Liver (tissue), 9 donors: Measurements from ENCODE around the gene EDA. TPM values are rescaled to one million over a fixed set of nuclear protein-coding genes. Genes with fewer than 3 reads are reported as not detected.

Source experiments
- DNase-seq: peaks from one replicate; pipeline ENCODE4 v3.0.0-alpha.2; 2017; ENCODE audit warnings: low spot score
- H3K27ac ChIP-seq, 2 donors: one replicate each; pipeline ENCODE4 v1.7.0; 2013; ENCODE audit warnings: inconsistent platforms in 2 of 2, low read length in 2 of 2, control low read depth in 1 of 2, low read depth in 1 of 2, mild to moderate bottlenecking in 1 of 2
- H3K27me3 ChIP-seq, 4 donors: one replicate each; pipeline versions ENCODE4 v1.6.1 to v1.7.0; 2013; ENCODE audit warnings: low read length in 3 of 4, inconsistent platforms in 1 of 4, mild to moderate bottlenecking in 1 of 4, moderate library complexity in 1 of 4; ENCODE audit not compliant: control insufficient read depth in 4 of 4, insufficient read depth in 4 of 4
- H3K36me3 ChIP-seq, 4 donors: one replicate each; pipeline versions ENCODE4 v1.6.1 to v1.7.0; 2013; ENCODE audit warnings: low read length in 3 of 4, mild to moderate bottlenecking in 3 of 4, low read depth in 1 of 4, moderate library complexity in 1 of 4; ENCODE audit not compliant: control insufficient read depth in 4 of 4, insufficient read depth in 3 of 4
- H3K4me1 ChIP-seq, 4 donors: one replicate each; pipeline versions ENCODE4 v1.6.1 to v1.7.0; 2013; ENCODE audit warnings: low read length in 3 of 4, mild to moderate bottlenecking in 3 of 4, moderate library complexity in 1 of 4; ENCODE audit not compliant: control insufficient read depth in 4 of 4, insufficient read depth in 4 of 4
- H3K4me3 ChIP-seq, 3 donors: one replicate each; pipeline versions ENCODE4 v1.6.1 to v1.7.0; 2013; ENCODE audit warnings: low read length in 3 of 3, control low read depth in 1 of 3, low read depth in 1 of 3, mild to moderate bottlenecking in 1 of 3
- H3K9ac ChIP-seq, 2 donors: one replicate each; pipeline ENCODE4 v1.7.0; 2013; ENCODE audit warnings: low read length in 2 of 2, mild to moderate bottlenecking in 2 of 2, moderate library complexity in 2 of 2, control low read depth in 1 of 2, low read depth in 1 of 2
- H3K9me3 ChIP-seq, 4 donors: one replicate each; pipeline versions ENCODE4 v1.6.1 to v1.7.0; 2013; ENCODE audit warnings: low read length in 3 of 4; ENCODE audit not compliant: control insufficient read depth in 4 of 4
- FOXA2 ChIP-seq: IDR thresholded peaks from 2 replicates; pipeline ENCODE4 v1.6.1; 2016; ENCODE audit warnings: antibody characterized with exemption
- GABPA ChIP-seq, 2 donors: IDR thresholded peaks in 1 of 2; conservative IDR thresholded peaks in 1 of 2; 2 replicates each; pipeline ENCODE4 v1.6.1; 2016; ENCODE audit warnings: antibody characterized with exemption in 2 of 2, mild to moderate bottlenecking in 1 of 2, moderate library complexity in 1 of 2
- HNF4A ChIP-seq, 2 donors: conservative IDR thresholded peaks; 2 replicates each; pipeline ENCODE4 v1.6.1; 2016; ENCODE audit warnings: antibody characterized with exemption in 2 of 2, mild to moderate bottlenecking in 2 of 2
- HNF4G ChIP-seq: IDR thresholded peaks from 2 replicates; pipeline ENCODE4 v1.6.1; 2016; ENCODE audit warnings: antibody characterized with exemption
- JUND ChIP-seq, 2 donors: IDR thresholded peaks; 2 replicates each; pipeline ENCODE4 v1.6.1; 2016; ENCODE audit warnings: antibody characterized with exemption in 2 of 2
- NR2F2 ChIP-seq: IDR thresholded peaks from 2 replicates; pipeline ENCODE4 v1.6.1; 2016; ENCODE audit warnings: antibody characterized with exemption
- REST ChIP-seq: IDR thresholded peaks from 2 replicates; pipeline ENCODE4 v1.6.1; 2016; ENCODE audit warnings: antibody characterized with exemption, mild to moderate bottlenecking
- RXRA ChIP-seq, 2 donors: IDR thresholded peaks; 2 replicates each; pipeline ENCODE4 v1.6.1; 2017 to 2018; ENCODE audit warnings: antibody characterized with exemption in 2 of 2, mild to moderate bottlenecking in 1 of 2
- YY1 ChIP-seq: IDR thresholded peaks from 2 replicates; pipeline ENCODE4 v1.6.1; 2016; ENCODE audit warnings: antibody characterized with exemption, mild to moderate bottlenecking
- WGBS: extraction: QIAGEN DNeasy Blood & Tissue Kit; methylation state at CpG from one replicate; pipeline ENCODE4 v1.1.7; 2013; 5-methylcytosine and 5-hydroxymethylcytosine counted together
- polyA plus RNA-seq, 2 donors: library from polyadenylated mRNA; stranded (reverse) in 1 of 2; unstranded in 1 of 2; fragments of 200-250 nt in 1 of 2; fragments of >200 nt in 1 of 2; fragmentation: Nextera tagmentation in 1 of 2; extraction: Ambion mirVana in 1 of 2; gene quantifications; one replicate each; pipeline versions ENCODE4 v1.2.1 to v1.2.3, GENCODE V29; 2013 to 2015
- total RNA-seq, 2 donors: library from RNA; depleted of rRNA; stranded (reverse); fragments of >200 nt; gene quantifications; one replicate each; pipeline ENCODE4 v1.2.3, GENCODE V29; 2014
- TF ChIP-seq, protein P1 (sequence below): IDR thresholded peaks from 2 replicates; pipeline ENCODE4 v1.6.1; 2016; ENCODE audit warnings: antibody characterized with exemption
- TF ChIP-seq, protein P2 (sequence below): fragments of 150-350 bp; IDR thresholded peaks from 2 replicates; pipeline ENCODE4 v1.5.1; 2017; ENCODE audit warnings: improper control_type of control experiment, low read depth, low read length; ENCODE audit not compliant: missing input control
- donor health status: healthy.
- donor health status: healthy.
- donor health status: healthy.
- donor health status: healthy.
- donor health status: healthy.

Gene EDA
- total and polyA plus RNA-seq, 4 donors, result 0.39 to 2.6 (median 1.5) TPM

- Histone ChIP-seq H3K36me3 (no peaks in the 10 kb centered on the region), H3K27ac (no peak overlapping the region), H3K4me3 (no peak overlapping the region), H3K4me1 (no peaks in the 10 kb centered on the region), H3K9me3 (no peaks in the 10 kb centered on the region), H3K27me3 (no peaks in the 10 kb centered on the region), H3K9ac (no peak overlapping the region)
- DNase-seq, result no peak
- no peak for TF ChIP-seq GABPA (IDR thresholded peaks at IDR 0.05 in 1 of 2, conservative IDR thresholded peaks at IDR 0.05 in 1 of 2)
- no peak for TF ChIP-seq RXRA (IDR thresholded peaks at IDR 0.05)
- no peak for TF ChIP-seq NR2F2
- TF ChIP-seq HNF4G, result no peak
- TF ChIP-seq, protein P1, sequence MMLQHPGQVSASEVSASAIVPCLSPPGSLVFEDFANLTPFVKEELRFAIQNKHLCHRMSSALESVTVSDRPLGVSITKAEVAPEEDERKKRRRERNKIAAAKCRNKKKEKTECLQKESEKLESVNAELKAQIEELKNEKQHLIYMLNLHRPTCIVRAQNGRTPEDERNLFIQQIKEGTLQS, result no peak
- TF ChIP-seq, protein P2, sequence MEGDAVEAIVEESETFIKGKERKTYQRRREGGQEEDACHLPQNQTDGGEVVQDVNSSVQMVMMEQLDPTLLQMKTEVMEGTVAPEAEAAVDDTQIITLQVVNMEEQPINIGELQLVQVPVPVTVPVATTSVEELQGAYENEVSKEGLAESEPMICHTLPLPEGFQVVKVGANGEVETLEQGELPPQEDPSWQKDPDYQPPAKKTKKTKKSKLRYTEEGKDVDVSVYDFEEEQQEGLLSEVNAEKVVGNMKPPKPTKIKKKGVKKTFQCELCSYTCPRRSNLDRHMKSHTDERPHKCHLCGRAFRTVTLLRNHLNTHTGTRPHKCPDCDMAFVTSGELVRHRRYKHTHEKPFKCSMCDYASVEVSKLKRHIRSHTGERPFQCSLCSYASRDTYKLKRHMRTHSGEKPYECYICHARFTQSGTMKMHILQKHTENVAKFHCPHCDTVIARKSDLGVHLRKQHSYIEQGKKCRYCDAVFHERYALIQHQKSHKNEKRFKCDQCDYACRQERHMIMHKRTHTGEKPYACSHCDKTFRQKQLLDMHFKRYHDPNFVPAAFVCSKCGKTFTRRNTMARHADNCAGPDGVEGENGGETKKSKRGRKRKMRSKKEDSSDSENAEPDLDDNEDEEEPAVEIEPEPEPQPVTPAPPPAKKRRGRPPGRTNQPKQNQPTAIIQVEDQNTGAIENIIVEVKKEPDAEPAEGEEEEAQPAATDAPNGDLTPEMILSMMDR, result no peak
- TF ChIP-seq REST, result no peak
- no peak for TF ChIP-seq YY1
Observed at GRCh38 chrX:70009049-70009448, 393.1 kb downstream of the EDA start.

GRCh38 chrX:70009970-70010369, 394.1 kb downstream of the EDA start:
- Histone ChIP-seq H3K27me3 (peaks cover 0 to 2% (median 0%) of the 10 kb centered on the region in 4 donors), H3K9ac (no peak overlapping the region), H3K9me3 (no peaks in the 10 kb centered on the region), H3K36me3 (no peaks in the 10 kb centered on the region), H3K27ac (no peak overlapping the region), H3K4me3 (no peak overlapping the region), H3K4me1 (no peaks in the 10 kb centered on the region)
- WGBS, result 86% methylated on average over 2 of the region's 2 CpGs
- TF ChIP-seq FOXA2 (no peak), HNF4A (conservative IDR thresholded peaks at IDR 0.05) (no peak)
- no peak for DNase-seq

DNA sequence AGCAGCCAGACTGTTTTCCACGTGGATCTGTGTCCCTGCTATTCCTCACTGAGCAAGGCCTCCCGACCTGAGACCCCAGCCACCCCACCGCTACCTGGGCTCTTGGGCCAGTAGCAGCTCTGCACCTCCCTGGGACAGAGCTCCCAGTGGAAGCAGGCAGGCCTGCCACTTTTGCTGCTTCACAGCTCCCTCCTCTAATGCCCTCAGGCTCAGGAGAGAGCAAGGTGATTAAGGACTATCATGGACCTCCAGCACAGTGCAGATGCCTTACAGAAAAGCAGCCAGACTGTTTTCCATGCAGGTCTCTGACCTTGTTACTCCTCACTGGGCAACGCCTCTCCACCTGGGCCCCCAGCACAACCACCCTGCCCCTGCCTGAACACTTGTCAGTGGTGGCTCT, 396.8 kb downstream of the EDA start:
- WGBS, result 80% methylated on average over 4 of the region's 4 CpGs
- H3K4me1 ChIP-seq, result no peaks in the 10 kb centered on the region

More for the DNA sequence above, 396.8 kb downstream of the EDA start:
- no peak for DNase-seq
- H3K27me3 ChIP-seq, result peaks cover 0 to 2% (median 0%) of the 10 kb centered on the region in 4 donors
- no peaks in the 10 kb centered on the region for H3K36me3 ChIP-seq
- H3K9me3 ChIP-seq, result no peaks in the 10 kb centered on the region
- no peak for TF ChIP-seq JUND (IDR thresholded peaks at IDR 0.05)
- no peak overlapping the region for H3K27ac ChIP-seq
- H3K9ac ChIP-seq, result no peak overlapping the region
- H3K4me3 ChIP-seq, result no peak overlapping the region
